GM13977 (cell line): ENCODE data around the gene IDH3G.

ENCODE experiments used
- DNase-seq: peaks from one replicate; pipeline ENCODE4 v3.0.0; 2012; ENCODE audit warnings: low spot score
- in situ Hi-C: fragments of 300-500 bp; cut with MboI; formaldehyde crosslinking; loops from one replicate; pipeline ENCODE4 v1.12.0; 2022; ENCODE audit warnings: low sequenced_read_pairs, low pct_unique_long_range_greater_than_20kb, mixed read lengths, inconsistent platforms; ENCODE audit not compliant: unreplicated experiment
- TF ChIP-seq, protein P1 (sequence below): IDR thresholded peaks from 2 replicates; pipeline ENCODE4 v1.5.1; 2012; ENCODE audit warnings: mild to moderate bottlenecking, control low read depth; ENCODE audit not compliant: insufficient read depth; ENCODE audit errors: extremely low read depth, missing control alignments

IDH3G gene

DNA sequence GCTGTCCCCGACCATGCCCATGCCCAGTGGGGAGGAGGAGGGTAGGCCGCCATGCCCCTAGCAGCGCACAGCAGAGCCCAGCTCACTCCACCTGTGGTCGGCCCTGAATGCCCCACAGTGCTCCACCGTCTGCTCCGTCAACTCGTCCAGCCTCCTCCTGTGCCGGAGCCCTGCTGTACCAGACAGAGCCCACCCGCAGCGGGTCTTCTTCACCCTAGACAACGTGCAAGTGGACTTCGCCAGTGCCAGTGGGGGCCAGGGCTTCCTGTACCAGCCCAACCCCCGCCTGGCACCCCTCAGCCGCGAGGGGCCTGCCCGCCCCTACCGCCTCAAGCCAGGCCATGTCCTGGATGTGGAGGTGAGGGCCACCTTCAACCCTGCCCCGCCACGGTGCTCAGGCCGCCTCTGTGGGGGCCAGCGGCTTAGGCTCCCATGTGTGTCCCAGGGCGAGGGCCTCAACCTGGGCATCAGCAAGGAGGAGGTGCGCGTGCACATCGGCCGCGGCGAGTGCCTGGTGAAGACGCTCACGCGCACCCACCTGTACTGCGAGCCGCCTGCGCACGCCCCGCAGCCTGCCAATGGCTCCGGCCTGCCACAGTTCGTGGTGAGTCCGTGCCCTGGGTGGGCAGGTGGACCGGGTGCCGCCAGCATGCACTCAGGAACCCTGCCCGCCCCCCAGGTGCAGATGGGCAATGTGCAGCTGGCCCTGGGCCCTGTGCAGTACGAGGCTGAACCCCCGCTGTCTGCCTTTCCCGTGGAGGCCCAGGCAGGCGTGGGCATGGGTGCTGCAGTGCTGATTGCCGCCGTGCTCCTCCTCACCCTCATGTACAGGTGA, 20.2 kb downstream of the IDH3G start:
- no peak for DNase-seq
- in situ Hi-C loops = no loop called here

DNA sequence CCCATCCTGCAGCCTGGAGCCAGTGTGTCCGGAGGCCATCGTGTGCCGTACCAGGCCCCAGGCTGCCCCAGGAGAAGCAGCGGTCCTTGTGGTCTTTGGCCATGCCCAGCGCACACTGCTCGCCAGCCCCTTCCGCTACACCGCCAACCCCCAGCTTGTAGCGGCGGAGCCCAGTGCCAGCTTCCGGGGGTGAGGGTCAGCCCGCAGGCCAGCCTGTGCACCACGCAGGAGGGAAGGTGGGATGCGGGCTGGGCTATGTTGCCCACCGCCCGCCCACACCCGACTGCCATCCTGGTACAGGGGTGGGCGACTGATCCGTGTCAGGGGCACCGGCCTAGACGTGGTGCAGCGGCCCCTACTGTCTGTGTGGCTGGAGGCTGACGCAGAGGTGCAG, 21.0 kb downstream of the IDH3G start:
- TF ChIP-seq, protein P1, sequence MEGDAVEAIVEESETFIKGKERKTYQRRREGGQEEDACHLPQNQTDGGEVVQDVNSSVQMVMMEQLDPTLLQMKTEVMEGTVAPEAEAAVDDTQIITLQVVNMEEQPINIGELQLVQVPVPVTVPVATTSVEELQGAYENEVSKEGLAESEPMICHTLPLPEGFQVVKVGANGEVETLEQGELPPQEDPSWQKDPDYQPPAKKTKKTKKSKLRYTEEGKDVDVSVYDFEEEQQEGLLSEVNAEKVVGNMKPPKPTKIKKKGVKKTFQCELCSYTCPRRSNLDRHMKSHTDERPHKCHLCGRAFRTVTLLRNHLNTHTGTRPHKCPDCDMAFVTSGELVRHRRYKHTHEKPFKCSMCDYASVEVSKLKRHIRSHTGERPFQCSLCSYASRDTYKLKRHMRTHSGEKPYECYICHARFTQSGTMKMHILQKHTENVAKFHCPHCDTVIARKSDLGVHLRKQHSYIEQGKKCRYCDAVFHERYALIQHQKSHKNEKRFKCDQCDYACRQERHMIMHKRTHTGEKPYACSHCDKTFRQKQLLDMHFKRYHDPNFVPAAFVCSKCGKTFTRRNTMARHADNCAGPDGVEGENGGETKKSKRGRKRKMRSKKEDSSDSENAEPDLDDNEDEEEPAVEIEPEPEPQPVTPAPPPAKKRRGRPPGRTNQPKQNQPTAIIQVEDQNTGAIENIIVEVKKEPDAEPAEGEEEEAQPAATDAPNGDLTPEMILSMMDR = no peak
- in situ Hi-C loops = no loop called here
- no peak for DNase-seq

More for the DNA sequence above, 20.2 kb downstream of the IDH3G start:
- TF ChIP-seq, protein P1 = no peak

DNA sequence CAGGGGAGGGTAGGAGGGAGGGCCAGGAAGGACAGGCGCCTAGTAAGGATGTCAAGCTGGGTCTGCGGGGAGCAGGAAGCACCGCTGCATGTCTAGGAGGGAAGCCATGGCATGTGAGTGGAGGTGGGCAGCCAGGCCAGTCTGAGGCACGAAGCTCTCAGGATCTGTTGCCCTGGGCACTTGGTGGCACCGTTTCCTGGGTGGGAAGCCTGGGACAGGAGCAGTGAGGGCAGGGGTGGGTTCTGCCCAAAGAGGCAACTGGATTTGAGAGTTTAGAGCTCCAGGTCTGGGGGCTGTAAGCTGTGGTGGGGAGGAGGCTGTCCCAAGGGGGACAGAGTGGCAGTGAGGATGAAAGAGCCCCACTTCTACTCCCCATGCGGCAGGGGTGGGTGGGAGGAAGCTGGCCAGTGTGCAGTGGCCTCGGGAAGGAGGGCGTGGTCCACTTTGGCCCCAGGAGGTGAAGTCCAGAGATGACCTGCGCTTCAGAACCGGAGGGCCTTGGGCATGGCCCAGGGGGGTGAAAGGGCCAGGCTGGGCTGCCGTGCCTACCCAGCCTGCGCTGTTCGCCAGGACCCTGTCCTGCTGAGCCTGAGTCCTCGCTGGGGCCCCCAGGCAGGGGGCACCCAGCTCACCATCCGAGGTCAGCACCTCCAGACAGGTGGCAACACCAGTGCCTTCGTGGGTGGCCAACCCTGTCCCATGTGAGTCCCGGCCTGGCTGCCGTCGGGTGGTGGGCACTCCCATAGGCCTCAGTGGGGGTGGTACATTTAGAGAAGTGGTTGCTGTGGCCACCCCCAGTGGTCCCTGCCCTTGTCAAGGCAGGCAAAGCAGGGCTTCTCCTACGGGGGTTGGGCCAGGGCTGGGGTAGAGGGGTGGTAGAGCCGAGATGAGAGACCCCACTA, 21.6 kb downstream of the IDH3G start:
- in situ Hi-C loops = no loop called here

DNA sequence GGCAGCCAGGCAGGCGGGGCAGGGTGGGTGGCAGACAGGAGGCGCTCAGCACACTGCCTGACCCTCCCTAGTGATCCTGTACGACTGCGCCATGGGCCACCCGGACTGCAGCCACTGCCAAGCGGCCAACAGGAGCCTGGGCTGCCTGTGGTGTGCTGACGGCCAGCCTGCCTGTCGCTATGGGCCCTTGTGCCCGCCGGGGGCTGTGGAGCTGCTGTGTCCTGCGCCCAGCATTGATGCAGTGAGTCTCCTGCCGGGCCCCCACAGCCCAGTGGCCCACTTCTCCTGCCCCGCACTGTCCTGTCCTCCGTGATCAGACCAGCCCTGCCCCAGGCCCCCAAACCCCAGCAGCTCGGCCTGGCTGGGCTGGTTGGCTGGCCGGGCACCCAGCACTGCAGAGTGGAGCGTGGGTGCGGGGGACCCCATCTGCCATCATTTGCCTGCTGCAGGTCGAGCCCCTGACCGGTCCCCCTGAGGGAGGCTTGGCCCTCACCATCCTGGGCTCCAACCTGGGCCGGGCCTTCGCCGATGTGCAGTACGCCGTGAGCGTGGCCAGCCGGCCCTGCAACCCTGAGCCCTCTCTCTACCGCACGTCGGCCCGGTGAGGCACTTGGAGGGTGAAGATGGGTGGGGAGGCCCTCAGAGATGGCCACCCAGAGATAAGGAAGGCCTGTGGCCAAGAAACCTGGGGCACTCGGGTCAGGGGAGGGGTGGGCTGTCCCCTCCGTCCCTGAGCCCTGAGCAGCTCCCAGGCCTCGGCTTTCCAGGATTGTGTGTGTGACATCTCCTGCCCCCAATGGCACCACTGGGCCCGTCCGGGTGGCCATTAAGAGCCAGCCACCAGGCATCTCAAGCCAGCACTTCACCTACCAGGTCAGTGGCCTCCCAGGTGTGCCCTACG, 22.5 kb downstream of the IDH3G start:
- TF ChIP-seq, protein P1 = no peak
- peak; percentile 20 for DNase-seq
- in situ Hi-C loops = no loop called here

More for the DNA sequence above, 21.6 kb downstream of the IDH3G start:
- DNase-seq = peak; percentile 26
- TF ChIP-seq, protein P1 = no peak

DNA sequence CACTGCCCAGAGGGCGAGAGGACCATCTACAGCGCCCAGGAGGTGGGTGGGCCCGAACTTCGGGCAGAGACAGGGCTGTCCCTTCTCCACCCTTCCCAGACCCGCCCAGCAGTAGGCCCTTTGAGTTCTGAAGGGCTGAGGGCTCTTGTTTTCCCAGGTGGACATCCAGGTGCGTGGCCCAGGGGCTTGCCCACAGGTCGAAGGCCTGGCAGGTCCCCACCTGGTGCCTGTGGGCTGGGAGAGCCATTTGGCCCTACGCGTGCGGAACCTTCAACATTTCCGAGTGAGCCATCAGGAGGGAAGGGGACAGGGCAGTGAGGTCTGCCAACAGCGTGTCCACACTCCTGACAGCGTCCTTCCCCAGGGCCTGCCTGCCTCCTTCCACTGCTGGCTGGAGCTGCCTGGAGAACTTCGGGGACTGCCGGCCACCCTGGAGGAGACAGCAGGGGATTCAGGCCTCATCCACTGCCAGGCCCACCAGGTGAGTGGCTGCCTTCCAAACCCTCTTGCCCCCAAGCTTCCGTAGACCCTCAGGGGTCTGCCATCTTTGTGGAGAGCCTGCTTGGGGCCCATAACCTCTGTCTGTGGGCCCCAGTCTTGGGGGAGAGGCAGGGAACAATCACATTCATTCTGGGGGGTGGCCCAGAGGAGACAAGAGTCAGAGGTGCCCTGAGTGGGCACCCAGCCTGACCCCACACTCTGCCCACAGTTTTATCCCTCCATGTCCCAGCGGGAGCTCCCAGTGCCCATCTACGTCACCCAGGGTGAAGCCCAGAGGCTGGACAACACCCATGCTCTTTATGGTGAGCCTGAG, 23.4 kb downstream of the IDH3G start:
- TF ChIP-seq, protein P1 = no peak
- in situ Hi-C loops = no loop called here
- peak; percentile 38 for DNase-seq
